ENCODE data around the gene TUB. TPM values are rescaled to one million over a fixed set of nuclear protein-coding genes. Genes with fewer than 3 reads are reported as not detected.

The TUB gene
- total RNA-seq, 1 donor from 2014 or later = 14.9 TPM

- Mint-ChIP-seq H3K27me3 (no peaks in the 10 kb centered on the region), H3K4me3 (ENCODE audit: low read depth) (no peak overlapping the region), H3K4me1 (ENCODE audit: low read depth) (peaks cover 4% of the 10 kb centered on the region), H3K36me3 (ENCODE audit: insufficient read depth) (peaks cover 2% of the 10 kb centered on the region), H3K9me3 (ENCODE audit: low read depth) (no peaks in the 10 kb centered on the region), H3K27ac (no peak overlapping the region)
- DNase-seq (ENCODE audit: low spot score, unreplicated experiment) = no peak
- no peak for TF ChIP-seq CTCF (IDR thresholded peaks at IDR 0.05; ENCODE audit: unreplicated experiment)
These were observed 45.8 kb downstream of the TUB start for GRCh38 chr11:8126649-8127289.

- Mint-ChIP-seq H3K36me3 (ENCODE audit: insufficient read depth) (peaks cover 2% of the 10 kb centered on the region), H3K4me1 (ENCODE audit: low read depth) (peaks cover 4% of the 10 kb centered on the region), H3K4me3 (ENCODE audit: low read depth) (no peak overlapping the region), H3K9me3 (ENCODE audit: low read depth) (no peaks in the 10 kb centered on the region), H3K27ac (no peak overlapping the region), H3K27me3 (no peaks in the 10 kb centered on the region)
- DNase-seq (ENCODE audit: low spot score, unreplicated experiment) = no peak
- TF ChIP-seq CTCF (IDR thresholded peaks at IDR 0.05; ENCODE audit: unreplicated experiment) = no peak
These were observed 46.4 kb downstream of the TUB start for GRCh38 chr11:8127447-8127846.

GRCh38 chr11:8138526-8138925, 57.5 kb downstream of the TUB start:
- no peak for TF ChIP-seq CTCF (IDR thresholded peaks at IDR 0.05; ENCODE audit: unreplicated experiment)
- Mint-ChIP-seq H3K27me3 (no peaks in the 10 kb centered on the region), H3K36me3 (ENCODE audit: insufficient read depth) (peaks cover 19% of the 10 kb centered on the region), H3K9me3 (ENCODE audit: low read depth) (no peaks in the 10 kb centered on the region), H3K4me3 (ENCODE audit: low read depth) (no peak overlapping the region), H3K4me1 (ENCODE audit: low read depth) (no peaks in the 10 kb centered on the region), H3K27ac (no peak overlapping the region)
- no peak for DNase-seq (ENCODE audit: low spot score, unreplicated experiment)

- DNase-seq (ENCODE audit: low spot score, unreplicated experiment) = no peak
- Mint-ChIP-seq H3K4me1 (ENCODE audit: low read depth) (no peaks in the 10 kb centered on the region), H3K9me3 (ENCODE audit: low read depth) (no peaks in the 10 kb centered on the region), H3K36me3 (ENCODE audit: insufficient read depth) (peaks cover 4% of the 10 kb centered on the region), H3K4me3 (ENCODE audit: low read depth) (no peak overlapping the region), H3K27ac (no peak overlapping the region), H3K27me3 (no peaks in the 10 kb centered on the region)
- TF ChIP-seq CTCF (IDR thresholded peaks at IDR 0.05; ENCODE audit: unreplicated experiment) = no peak
These were observed 68.7 kb downstream of the TUB start for GRCh38 chr11:8149726-8150125.

Other genes starting within 250 kb of the TUB start
- gene OR10A6, start 149.9 kb upstream of the TUB start, total RNA-seq = not detected in 2 replicates
- gene OR10A3, start 139.5 kb upstream of the TUB start, total RNA-seq = not detected in 2 replicates
- gene NLRP10, start 115.8 kb upstream of the TUB start, total RNA-seq = not detected in 2 replicates
- 300 and 307 TPM in 2 replicates for gene EIF3F, start 93.9 kb upstream of the TUB start, total RNA-seq
- 23.1 and 23.4 TPM in 2 replicates for gene RIC3, start 87.8 kb downstream of the TUB start, total RNA-seq
- 0.43 and 0.84 TPM in 2 replicates for gene LMO1, start 182.7 kb downstream of the TUB start, total RNA-seq

All from progenitor cell of endocrine pancreas (in vitro differentiated cells).